HG03432 (cell line): ENCODE results near the gene PZP.
"Not testable (repeated sequence)": the region's sequence is repeated elsewhere in the genome, so short reads cannot be mapped to it uniquely, and the experiment has no call there.

Experiments used
- ATAC-seq: cut with Tn5 transposase; IDR thresholded peaks from one replicate; pipeline ENCODE4 v1.9.1; 2021; ENCODE audit warnings: mild to moderate bottlenecking, moderate library complexity; ENCODE audit not compliant: unreplicated experiment

Gene PZP

DNA sequence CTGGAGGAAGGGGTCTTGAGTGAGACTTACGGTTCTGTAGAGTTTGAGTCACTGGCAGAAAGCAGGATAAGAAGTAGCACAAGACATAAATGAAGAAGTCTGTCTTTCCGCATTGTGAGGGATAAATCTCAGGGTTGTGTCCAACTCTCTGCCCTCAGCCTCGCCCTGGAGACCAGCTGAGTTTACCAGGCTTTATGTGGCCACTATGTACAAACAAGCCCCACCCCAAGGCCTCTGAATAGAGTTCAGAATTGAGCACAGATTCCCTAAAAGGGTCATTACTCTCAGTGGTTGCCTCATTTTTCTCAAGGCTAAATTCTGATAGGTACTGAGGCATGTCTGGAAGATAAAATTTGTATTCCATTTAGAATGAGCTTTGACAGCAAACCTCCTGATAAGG lies at the start of gene PZP:
TSS of gene PZP (minus strand) at position 167 of the 400 bp plus-strand sequence. CDS start at position 113, 54 bp downstream.
- no peak for ATAC-seq

DNA sequence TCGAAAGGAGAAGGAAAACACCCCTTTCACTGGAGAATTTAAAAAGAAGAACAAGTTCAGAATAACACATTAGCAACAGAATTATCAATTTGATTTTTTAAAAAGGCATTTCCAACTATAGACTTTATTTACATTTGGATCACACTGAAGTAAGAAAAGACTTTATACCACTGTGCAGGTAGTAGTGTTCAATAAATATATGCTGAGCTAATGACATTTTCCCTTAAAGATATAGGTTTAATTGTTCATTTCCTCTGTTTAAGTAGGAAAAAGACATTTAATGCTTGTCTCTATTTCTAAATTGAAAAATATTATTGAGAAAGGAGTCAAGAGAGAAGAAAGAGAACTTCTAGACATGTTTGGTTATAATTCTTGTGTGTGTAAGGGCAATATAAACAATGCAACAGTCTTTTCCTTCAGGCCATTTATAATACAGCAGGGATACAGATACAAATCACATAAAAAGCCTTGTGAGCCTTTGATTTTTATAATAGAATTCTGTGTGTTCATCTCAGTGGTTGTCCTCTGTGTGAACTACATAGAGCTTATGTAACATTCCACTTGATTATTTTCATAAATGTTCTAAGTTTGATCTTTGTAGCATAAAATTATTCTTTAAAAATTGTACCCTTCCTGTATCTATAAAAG lies 48.7 kb upstream of the PZP start:
- no peak for ATAC-seq

DNA sequence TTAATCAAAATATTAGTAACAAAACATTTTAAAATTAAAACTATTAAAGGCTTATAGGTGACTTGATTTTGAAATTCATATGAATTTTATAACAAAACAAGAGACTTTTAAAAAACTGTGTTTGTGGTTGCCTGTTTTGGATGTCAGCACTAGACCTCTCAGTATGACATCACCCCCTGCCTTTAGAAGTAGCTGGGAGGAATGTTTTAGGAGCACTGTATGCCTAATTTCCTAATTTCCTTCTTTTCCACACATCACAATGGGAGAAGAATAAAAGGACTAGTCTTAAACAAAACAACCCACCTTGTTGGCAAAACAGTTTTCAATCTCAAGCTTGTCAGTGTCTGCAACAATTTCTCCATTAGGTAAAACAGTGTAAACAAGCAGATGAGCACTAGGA lies 48.1 kb upstream of the PZP start:
- no peak for ATAC-seq

DNA sequence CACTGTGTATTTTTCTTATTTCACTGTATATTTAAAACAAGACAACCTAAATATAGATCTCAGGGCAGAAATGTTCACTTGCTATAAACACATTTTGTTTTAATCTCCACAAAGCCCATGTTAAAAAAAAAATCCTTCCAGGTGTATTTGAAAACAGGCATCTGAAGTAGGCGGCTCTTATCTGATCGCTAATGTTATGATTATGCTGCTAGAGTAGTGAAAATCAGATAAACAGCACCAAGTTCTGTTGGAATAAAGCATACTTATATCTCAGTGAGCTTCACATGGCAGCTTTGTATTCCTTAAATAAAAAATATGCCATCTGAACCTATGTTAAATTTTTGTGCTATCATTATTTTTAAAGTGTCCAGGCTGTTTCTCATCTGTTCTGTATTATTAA lies 47.6 kb upstream of the PZP start:
- ATAC-seq, result no peak

DNA sequence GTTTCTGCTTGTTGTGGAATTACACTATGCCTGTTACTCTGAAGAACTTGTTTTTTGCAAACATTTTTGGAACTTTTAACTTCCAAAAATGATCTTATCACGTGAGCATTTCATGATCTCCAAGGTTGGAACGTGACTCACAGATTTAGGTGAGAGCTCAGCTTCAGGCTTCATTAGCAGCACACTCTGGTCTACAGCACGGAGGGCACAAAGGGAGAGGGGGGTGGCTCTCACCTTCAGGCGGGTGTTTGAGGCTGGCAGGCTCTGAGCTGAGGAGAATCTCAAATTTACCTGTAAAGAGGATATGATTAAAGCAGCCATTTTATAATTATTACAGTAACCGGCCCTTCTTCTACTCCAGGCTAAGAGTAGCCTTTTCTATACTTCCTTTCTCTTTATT lies 45.3 kb upstream of the PZP start:
- ATAC-seq, result no peak

DNA sequence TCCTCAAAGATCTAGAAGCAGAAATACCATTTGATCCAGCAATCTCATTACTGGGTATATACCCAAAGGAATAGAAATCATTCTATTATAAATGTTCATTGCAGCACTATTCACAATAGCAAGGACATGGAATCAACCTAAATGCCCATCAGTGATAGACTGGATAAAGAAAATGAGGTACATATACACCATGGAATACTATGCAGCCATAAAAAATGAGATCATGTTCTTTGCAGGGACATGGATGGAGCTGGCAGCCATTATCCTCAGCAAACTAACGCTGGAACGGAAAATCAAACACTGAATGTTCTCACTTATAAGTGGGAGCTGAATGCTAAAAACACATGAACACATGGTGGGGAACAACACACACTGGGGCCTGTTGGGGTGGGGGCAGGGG lies 44.6 kb upstream of the PZP start:
- ATAC-seq, result not testable (repeated sequence)

DNA sequence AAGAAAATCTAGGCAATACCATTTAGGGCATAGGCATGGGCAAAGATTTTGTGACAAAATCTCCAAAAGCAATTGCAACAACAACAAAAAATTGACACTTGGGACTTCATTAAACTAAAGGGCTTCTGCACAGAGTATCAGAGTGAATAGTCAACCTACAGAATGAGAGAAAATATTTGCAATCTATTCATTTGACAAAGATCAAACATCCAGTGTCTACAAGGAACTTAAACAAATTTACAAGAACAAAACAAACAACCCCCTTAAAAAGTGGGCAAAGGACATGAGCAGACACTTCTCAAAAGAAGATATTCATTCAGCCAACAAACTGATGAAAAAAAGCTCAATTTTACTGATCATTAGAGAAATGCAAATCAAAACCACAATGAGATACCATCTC lies 44.1 kb upstream of the PZP start:
- no peak for ATAC-seq

DNA sequence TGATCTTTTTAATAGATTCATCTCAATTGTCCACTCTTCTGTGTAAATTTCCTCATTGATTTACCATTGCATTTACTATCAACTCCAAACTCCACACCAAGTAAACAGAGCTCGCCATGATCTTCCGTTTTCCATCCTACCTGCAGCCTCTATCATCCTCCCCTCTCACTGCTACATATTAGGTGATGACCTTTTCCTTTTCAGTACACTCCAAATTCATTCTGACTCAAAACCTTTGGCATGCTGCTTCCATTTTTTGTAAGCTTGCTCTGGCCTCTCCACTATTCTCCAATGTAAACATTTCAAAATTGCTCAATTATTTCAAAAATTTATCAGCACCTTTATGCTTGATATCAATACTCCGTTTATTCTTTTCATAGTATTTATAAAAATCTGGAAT lies 40.2 kb upstream of the PZP start:
- ATAC-seq, result no peak

DNA sequence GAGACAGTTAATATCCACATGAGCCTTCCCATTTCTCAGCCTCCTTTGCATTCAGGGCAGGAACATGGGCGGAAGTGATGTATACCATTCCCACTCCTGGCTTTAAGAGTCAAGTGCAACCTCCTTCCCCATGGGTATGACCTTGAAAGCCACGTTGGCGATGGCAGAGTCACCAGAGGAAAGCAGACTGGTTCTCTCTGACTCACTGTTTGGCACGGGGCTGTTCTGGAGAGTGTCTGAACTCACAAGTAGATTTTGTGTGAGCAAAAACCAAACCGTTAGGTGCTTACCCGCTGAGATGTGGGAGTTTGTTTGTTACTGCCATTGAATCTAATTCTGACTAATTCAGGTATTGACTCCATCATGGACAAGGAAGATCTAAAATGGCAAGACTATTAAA lies 36.7 kb upstream of the PZP start:
- peak; percentile 84 for ATAC-seq

DNA sequence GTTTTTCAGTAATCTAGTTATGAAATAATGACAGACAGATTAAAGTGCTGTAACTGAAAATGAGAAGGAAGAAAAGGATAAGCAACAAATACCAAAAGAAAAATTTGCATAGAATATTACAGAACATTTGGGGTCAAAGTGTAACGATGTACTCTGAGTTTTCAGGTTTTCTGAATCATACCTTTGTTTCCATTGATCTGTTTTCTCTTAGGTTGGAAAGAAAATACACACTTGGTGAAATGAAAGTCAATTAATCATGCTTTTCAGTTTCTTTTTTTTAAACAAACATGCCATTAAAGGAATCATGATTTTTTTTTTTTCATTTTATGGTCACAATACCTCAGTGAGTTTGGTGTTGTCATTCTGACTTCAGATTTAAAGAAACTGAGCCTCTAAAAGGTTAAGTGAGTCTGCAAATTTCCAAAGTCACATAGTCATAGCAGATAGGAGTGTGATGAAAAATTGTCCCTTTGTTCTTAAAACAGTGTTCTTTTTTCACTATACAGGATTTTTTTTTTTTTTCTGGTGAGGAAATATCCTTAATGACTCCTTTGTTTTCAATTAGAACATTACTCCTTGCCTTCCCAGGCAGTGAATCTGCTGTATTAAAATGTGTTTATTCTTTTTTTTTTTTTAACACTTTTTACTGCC lies 35.9 kb upstream of the PZP start:
- ATAC-seq, result no peak

DNA sequence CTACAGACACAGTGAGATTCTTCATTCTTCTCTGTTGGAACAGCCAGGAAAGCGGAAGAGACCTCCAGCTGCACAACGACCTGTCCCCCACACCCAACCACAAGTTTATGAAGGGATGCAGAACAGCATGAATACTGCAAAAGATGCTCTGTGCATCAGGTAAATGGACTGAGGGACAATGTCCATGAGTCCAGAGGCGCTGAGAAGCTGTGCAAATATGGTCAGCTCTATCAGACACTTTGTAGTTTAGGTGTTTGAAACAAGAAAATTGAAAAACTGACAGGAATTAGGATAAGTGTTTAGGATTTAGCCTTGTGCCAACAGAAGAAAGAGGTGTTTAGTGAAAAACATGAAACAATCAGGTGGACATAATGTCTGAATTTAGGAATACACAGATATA lies 33.1 kb upstream of the PZP start:
- no peak for ATAC-seq

DNA sequence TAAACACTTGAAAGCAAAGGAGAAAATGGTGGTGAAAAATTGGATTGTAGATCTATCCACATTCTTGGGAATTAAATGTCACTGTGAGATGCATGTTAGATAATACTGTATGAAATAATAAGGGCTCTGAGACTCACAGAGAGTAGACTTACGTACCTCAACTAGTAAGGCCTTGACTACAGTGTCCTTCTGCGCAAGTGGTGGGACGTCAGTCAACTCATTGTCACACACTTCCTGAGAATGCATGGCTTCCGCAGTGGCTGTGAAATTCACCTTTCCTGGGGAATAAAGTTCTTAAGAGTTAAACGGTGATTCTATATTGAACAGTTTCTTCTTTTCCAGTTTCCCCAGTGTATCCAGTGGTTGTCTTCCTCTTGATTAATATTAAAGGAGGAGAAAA lies 32.6 kb upstream of the PZP start:
- no peak for ATAC-seq

DNA sequence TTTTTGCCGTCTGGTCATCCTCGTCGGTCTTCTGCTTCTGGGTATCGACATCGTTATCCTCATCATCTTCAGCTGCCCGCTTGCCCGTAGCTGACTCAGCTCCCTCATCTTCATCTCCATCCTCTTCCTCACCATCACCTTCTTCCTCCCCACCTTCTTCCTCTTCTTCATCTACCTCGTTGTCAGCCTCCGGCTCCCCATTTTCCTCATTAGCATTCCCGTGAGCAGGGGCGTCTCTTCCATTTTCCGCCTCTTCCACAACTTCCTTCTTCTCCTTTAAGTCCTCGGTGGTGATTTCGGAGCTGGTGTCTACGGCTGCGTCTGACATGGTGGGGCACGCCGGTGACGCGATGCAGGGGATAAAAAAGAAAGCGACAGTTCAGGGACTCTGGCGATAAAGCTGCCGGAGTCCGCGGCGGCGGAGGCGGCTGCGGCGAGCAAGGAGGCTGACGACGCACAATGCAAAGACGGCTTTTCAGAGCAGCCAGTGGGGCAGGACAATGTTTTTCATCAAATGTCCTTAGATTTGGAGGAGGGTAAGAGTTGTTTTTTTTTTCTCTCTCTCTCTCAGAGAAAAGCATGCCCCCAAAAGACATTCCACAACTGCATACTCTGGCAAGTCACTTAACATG lies 31.9 kb upstream of the PZP start:
- not testable (repeated sequence) for ATAC-seq

DNA sequence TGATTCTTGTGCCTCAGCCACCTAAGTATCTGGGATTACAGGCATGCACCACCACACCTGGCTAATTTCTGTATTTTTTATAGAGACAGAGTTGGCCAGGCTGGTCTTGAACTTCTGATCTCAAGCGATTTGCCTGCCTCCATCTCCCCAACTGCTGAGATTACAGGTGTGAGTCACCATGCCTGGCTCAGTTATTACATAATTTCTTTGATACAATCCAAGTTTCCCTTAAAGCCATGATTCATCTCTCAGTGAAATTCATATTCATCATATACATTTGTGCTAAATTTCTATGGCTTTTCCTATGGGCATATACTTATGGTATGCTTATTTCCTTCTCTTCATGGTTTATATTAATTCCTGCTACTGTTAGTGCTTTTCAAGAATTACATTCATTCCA lies 29.1 kb upstream of the PZP start:
- ATAC-seq, result no peak

DNA sequence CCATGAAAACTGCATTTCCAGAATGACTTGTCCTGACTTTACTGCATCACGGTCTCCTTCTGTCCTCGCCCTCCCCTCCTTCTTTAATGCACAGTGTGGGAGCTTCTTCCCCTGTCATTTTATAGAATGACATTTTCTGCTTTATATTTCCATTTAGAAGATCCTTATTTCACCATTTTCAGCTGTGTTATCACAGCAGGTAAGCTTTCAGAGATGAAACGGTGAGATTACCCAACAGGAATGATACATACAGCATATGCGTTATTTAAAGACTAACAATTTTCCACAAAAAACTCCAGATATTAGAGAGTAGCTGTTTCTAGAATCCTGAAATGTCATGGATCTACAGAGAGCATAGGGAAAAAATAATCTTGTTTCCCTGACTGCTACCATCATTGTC lies 27.3 kb upstream of the PZP start:
- ATAC-seq, result no peak

DNA sequence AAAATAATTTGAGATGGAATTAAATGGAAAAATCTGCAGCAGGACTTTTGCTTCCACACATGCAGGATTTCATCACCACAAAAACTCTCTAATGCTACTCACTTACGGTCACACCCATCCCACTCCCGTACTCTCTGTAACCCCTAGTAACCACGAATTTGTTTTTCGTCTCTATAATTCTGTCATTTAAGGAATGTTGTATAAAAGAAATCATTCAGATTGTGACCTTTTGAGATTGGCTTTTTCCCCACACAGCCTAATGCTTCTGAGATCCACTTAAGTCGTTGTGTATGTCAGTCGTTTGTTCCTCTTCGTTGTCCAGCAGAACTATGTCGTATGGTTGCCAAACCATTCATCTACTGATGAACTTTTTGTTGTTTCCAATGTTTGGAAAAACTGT lies 19.8 kb upstream of the PZP start:
- no peak for ATAC-seq

DNA sequence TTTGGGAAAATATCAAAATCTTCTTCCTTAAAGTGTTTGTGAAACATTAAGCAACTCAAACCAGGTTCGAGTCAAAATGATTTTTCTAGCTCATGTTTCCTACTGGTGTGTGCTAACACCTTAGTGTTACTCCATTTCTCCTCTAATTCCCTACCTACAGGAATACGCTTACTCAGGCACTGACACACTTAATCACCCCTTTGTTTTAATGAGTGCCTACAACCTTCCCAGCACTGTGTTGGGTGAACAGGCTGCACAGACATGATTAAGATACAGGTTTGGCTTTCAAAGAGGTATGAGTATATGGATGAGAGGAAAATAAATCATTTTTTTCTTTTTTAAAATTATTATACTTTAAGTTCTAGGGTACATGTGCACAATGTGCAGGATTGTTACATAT lies 15.6 kb upstream of the PZP start:
- ATAC-seq, result no peak

DNA sequence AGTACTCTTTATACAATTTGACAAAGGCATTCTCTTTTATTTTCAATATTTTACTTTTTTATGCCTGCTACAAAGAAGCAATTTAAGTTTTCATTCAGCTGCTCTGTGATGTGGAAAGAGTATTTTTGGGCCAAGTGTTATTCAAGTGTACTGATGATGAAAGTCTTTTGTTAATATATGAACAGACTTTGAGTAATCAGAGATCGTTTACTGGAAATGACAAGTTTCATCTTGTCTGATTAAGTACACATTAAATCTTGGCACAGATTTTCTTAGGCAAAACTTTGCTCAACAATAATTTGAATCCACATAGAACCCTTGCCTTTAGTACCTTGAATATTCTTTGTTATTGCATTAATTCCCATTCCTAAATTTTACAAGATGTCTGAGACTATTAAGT lies 13.3 kb upstream of the PZP start:
- no peak for ATAC-seq

DNA sequence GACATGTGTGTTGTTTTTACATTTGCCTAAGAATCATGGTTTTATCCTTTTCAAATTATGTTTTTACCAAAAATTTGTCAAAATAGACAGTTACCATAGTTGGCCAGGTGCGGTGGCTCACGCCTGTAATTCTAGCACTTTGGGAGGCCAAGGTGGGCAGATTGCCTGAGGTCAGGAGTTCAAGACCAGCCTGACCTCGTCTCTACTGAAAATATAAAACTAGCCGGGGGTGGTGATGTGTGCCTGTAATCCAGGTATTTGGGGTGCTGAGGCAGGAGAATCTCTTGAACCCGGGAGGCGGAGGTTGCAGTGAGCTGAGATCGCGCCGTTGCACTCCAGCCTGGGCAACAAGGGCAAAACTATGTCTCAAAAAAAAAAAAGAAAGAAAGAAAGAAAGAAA lies 12.8 kb upstream of the PZP start:
- not testable (repeated sequence) for ATAC-seq

DNA sequence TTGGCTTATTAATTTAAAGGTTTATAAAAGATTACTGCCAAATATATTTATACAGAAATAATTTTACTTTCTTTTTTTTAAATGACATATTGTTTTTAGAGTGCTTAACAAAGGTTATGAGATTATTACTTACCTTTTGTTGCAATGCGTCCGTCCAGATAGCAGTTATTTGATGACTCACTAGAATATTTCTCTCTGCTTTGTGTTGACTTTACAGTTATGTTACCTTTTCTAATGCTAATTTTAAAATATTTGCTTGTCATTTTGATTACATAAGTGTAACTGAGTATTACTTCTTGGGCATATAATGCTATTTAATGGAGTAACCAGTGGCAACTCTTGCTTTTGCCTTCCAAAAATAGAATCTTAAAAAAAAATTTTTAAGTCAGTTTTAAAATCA lies 6.3 kb upstream of the PZP start:
- no peak for ATAC-seq

DNA sequence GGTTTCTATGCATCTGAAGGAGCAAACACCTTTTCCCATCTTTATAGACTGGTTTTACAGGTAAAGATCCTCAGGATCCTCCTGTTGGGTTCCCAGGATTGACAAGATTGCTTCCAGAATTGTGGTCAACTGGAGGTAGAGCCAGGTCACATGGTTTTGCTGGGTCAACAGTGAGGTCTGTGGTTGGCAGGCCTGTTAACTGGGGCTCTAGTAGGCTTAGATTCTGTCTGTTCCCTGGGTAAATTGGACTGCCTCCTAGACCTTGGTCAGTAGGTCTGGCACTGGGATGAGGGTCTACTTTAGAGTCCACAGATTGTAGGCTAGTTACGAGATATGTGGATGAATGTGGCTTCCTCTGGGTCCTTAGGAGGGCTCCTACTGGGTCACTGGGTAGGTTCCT lies 3.5 kb upstream of the PZP start:
- ATAC-seq, result no peak

DNA sequence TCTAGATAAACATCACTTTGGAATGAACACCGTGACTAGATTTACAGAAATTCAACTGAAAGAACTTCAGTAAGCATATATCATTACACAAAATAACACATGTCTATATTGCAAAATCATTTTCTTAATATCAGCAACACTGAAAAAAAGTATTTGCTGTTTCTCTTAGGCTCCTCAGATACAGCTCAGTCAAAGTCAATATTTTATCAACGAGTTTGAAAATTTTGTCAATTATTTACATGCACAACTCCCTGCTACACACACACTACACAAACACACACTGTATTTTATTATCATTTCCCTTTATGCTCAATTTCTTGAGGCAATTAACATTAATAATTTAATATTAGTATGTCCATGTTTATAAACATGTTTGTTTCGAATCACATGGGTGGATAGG lies 3.8 kb downstream of the PZP start:
- ATAC-seq, result no peak

DNA sequence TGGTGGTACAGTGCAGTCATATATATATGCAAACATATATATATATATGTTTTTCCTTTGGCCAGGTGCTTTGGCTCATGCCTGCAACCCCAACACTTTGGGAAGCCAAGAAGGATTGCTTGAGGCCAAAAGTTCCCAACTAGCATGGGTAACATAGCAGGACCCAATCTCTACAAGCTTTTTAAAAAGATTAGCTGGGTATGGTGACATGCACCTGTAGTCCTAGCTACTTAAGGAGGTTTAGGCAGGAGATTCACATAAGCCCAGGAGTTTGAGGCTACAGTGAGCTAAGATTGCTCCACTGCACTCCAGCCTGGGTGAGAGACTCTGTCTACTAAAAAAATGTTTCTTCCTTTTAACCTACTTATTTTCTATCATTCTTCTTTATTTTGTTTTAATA lies 10.2 kb downstream of the PZP start:
- ATAC-seq, result no peak
